Stimulated activated naive CD8-positive, alpha-beta T cell treated with anti-CD3 and anti-CD28 coated beads, Interleukin-15, amount 100 ng/mL, for 72 hours (primary cell): ENCODE data around the gene EPHB6.

Experiments used
- ATAC-seq: fragments of 150-1000 bp; cut with Tn5 transposase; 2 replicates; pipeline ENCODE4 v1.10.0; 2021; ENCODE audit warnings: mild to moderate bottlenecking, moderate library complexity
- DNase-seq, 2 donors: peaks; one replicate each; pipeline ENCODE4 v3.0.0; 2021 to 2022
- H3K27ac Mint-ChIP-seq, 2 donors: one replicate each; pipeline ENCODE4 v1.8.0; 2022; ENCODE audit warnings: mild to moderate bottlenecking in 2 of 2, mixed read lengths in 2 of 2, moderate library complexity in 2 of 2
- H3K27me3 Mint-ChIP-seq: one replicate; pipeline ENCODE4 v1.8.0; 2022; ENCODE audit warnings: mixed read lengths
- H3K4me1 Mint-ChIP-seq: one replicate; pipeline ENCODE4 v1.8.0; 2022; ENCODE audit warnings: mild to moderate bottlenecking, mixed read lengths
- H3K4me3 Mint-ChIP-seq, 2 donors: one replicate each; pipeline ENCODE4 v1.8.0; 2022; ENCODE audit warnings: mild to moderate bottlenecking in 2 of 2, mixed read lengths in 2 of 2, moderate library complexity in 1 of 2
- H3K9me3 Mint-ChIP-seq, 2 donors: one replicate each; pipeline ENCODE4 v1.8.0; 2022; ENCODE audit warnings: mixed read lengths in 2 of 2

Gene EPHB6, protein sequence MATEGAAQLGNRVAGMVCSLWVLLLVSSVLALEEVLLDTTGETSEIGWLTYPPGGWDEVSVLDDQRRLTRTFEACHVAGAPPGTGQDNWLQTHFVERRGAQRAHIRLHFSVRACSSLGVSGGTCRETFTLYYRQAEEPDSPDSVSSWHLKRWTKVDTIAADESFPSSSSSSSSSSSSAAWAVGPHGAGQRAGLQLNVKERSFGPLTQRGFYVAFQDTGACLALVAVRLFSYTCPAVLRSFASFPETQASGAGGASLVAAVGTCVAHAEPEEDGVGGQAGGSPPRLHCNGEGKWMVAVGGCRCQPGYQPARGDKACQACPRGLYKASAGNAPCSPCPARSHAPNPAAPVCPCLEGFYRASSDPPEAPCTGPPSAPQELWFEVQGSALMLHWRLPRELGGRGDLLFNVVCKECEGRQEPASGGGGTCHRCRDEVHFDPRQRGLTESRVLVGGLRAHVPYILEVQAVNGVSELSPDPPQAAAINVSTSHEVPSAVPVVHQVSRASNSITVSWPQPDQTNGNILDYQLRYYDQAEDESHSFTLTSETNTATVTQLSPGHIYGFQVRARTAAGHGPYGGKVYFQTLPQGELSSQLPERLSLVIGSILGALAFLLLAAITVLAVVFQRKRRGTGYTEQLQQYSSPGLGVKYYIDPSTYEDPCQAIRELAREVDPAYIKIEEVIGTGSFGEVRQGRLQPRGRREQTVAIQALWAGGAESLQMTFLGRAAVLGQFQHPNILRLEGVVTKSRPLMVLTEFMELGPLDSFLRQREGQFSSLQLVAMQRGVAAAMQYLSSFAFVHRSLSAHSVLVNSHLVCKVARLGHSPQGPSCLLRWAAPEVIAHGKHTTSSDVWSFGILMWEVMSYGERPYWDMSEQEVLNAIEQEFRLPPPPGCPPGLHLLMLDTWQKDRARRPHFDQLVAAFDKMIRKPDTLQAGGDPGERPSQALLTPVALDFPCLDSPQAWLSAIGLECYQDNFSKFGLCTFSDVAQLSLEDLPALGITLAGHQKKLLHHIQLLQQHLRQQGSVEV

DNA sequence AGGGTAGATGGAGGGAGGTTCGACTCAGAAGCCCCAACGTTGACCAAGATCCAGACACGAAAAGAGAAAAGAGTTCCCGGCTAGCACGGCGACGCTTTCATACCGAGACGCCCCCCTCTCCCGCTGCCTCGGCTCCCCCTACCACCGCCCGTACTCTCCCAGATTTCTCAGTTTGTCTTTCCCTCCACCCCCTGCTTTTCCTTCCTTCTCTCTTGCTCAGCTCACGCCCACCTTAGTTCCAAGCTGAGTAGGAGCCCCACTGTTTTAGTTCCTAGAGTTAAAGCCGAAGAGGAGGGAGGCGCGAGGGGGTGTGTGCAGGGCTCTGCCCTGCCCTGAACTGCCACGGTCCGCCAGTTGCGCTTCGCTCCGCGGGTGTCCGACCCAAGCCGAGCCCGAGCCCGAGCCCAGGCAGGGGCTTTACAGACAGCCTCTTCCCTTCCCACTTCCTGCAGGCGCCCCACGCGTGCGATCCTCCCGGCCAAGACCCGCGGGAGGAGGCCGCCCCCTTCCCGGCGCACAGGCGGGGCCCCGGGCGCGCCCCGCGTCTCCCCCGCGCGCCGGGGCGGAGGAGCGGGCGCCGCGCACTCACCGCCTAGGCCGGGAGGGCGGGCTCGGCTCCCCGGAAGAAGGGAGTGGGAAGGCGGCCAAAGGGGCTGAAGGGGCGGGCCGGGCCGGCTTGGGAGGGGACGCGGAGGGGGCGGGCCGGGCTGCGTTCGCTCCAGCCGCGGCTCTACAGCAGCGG lies at the start of gene EPHB6:
EPHB6 (plus strand) TSS at position 705 of the 742 bp plus-strand sequence. CDS start 8,152 bp downstream, outside the sequence.
- DNase-seq (peak; percentile 57 to 63), ATAC-seq (peak; percentile 78)
- H3K4me1 Mint-ChIP-seq = peaks cover 23% of the 10 kb centered on the region
- peak within 1 kb of the TSS; percentile 92 to 96 for H3K4me3 Mint-ChIP-seq
- peak within 1 kb of the TSS; percentile 61 to 80 for H3K27ac Mint-ChIP-seq
- H3K9me3 Mint-ChIP-seq = no peaks in the 10 kb centered on the region
- H3K27me3 Mint-ChIP-seq = peaks cover 8% of the 10 kb centered on the region

DNA sequence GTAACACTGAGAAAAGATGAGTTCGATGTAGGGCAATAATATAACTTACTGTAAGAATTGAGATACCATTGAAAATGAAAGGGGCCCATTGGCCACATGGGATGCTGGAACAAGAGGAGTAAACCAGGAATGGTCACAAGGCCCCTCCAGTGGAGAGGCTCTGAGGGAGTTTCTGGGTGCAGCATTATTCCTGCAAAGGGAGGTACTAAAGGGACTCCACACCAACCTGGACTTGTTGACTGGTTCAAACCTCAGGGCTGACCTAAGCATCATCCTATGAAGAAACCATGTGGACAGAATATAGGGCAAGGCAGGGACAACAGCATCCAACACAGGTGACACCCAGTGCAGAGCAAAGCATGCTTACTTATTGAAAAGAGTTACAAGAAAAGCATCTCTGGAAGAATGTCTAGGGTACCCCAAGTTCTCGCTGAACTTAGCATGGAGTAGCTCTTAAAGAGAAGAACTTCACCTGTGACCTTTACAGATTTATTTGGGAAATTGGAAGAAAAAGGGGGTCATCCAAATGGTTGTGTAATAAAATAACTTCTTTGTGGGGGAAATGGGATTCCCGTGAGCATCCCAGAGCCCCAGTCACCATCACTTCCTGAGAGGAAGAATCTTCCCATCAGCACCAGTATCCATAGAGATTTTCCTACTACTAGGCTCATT lies 49.4 kb upstream of the EPHB6 start:
- DNase-seq (peak in 1 of 2 donors; percentile 8), ATAC-seq (no peak)
- no peaks in the 10 kb centered on the region for H3K9me3 Mint-ChIP-seq
- H3K4me3 Mint-ChIP-seq = peak overlapping the region; percentile 80 to 95
- H3K27ac Mint-ChIP-seq = peak overlapping the region; percentile 81 to 95
- peaks cover 98% of the 10 kb centered on the region for H3K4me1 Mint-ChIP-seq
- no peaks in the 10 kb centered on the region for H3K27me3 Mint-ChIP-seq

DNA sequence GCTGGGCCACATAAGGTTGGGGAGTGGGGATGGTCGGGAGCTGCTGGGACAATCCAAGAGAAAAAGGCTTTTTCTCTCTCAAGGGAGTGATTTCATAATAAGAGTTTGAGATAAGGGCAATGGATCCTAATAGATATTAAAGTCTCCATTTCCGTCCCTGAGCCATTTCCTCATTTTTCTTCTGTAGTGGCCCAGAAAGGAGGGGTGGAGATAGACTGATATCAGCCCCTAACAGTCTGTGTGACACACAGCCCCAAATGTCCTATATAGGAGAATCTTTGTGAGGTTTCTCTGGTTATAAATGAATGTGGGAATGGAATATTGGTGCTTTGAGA lies 48.9 kb upstream of the EPHB6 start:
- H3K9me3 Mint-ChIP-seq = no peaks in the 10 kb centered on the region
- no peak for DNase-seq
- H3K4me1 Mint-ChIP-seq = peaks cover 98% of the 10 kb centered on the region
- H3K4me3 Mint-ChIP-seq = peak overlapping the region; percentile 80 to 95
- H3K27ac Mint-ChIP-seq = peak overlapping the region; percentile 99 to 100
- no peaks in the 10 kb centered on the region for H3K27me3 Mint-ChIP-seq
- ATAC-seq = no peak

DNA sequence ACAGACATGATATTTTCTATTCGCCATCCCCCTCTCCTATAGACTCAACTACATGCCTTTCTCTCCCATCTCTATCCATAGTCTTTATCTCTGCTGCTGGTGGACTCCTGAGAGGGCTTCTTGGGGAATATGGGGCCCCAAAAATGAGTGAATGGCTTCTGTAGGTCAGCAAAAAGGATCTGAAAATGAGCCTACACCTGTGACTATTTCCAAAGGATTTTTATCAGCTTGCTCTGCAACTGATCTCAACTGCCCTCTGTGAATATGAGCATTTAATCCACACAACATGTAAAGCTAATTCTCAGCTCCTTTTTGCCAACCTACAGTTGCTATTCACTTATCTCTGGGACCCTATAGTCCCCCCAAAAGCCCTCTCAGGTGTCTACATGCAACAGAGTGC lies 47.9 kb upstream of the EPHB6 start:
- ATAC-seq (no peak), DNase-seq (no peak)
- Mint-ChIP-seq H3K4me3 (peak overlapping the region; percentile 60 to 95), H3K27ac (peak overlapping the region; percentile 99 to 100), H3K27me3 (no peaks in the 10 kb centered on the region), H3K9me3 (no peaks in the 10 kb centered on the region), H3K4me1 (peaks cover 99% of the 10 kb centered on the region)

DNA sequence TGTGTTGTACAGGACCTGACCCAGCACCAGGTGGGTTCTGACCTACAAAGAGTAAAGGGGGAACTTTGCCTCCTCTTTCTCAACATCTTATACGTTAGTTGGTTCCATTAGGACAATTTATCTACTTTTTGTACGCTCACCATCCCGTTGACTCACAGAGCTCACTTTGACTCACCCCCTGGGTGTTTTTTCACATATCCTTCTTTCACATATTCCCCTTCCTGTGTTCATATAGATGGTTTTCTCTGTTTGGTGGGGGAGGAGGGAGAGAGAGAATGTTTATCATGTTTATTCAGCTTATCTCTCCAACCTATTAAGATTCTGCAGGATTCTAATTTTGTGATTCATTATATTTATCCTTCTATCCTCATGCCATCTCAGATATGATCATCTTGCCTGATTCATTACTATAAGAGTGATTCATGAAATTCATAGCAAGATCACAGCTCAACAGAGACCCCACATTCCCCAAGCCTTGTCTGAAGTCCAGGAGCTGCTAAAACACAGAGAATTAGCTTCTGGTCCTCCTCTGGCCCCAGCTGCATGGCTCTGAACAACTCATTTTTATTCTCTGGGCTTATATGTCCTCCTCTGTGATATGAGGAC lies 46.9 kb upstream of the EPHB6 start:
- Mint-ChIP-seq H3K27me3 (no peaks in the 10 kb centered on the region), H3K27ac (peak overlapping the region; percentile 99 to 100), H3K4me3 (peak overlapping the region; percentile 83 to 95), H3K4me1 (peaks cover 99% of the 10 kb centered on the region), H3K9me3 (no peaks in the 10 kb centered on the region)
- ATAC-seq (peak; percentile 4), DNase-seq (peak in 1 of 2 donors; percentile 71)

DNA sequence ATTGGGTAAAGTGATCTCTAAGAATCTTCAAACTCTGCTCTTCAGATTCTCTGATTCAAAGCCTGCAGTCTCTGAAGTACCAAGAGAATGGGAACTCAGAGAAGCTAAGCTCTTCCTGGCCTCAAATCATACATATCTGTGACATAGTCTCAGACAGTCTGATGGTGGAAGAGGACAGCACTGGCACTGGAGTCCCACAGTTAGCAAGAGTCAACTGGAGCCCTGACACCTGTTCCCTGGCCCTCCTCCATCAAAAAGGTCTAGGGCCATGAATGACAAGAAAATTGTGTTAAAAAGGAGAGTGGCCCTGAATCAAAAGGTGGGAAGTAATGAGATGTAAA lies 46.4 kb upstream of the EPHB6 start:
- Mint-ChIP-seq H3K4me3 (peak overlapping the region; percentile 83 to 95), H3K27me3 (no peaks in the 10 kb centered on the region), H3K27ac (peak overlapping the region; percentile 99 to 100), H3K9me3 (no peaks in the 10 kb centered on the region), H3K4me1 (peaks cover 99% of the 10 kb centered on the region)
- ATAC-seq = peak; percentile 31
- no peak for DNase-seq

DNA sequence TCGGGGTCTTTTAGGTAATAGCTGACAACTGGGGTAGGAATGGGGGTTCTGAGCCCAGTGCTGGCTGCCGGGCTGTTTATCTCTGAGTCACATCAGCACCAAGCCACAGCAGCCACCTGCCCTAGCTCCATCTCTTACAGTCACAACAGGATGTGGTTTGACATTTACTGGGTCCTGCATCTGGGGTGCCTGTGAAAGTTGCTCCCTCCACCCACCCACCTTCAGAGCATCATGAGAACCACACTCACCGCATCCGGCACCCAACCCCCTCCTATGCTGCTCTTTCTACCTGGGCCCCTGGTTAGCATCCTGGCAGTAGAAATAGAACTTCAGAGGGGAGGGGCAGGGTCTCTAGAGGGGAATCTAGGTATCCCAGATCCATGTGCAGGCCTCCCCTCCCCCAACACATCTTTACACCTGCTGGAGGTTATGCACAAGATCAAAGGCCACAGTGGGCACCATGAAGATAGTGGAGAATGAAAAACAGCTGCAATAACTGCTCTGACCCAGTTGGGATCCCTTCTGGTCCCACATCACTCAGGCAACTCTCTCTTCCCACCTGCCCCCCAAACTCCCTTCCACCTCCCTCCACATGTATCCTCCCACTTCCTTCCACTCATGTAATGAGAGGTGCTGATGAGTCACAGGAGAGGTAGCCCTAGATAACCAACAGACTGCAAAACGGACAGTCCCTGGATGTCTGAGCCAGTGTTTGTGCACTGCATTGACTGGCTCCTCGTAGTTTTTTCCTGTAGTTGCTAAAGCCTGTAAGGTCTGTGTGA lies 45.9 kb upstream of the EPHB6 start:
- peak overlapping the region; percentile 83 to 95 for H3K4me3 Mint-ChIP-seq

DNA sequence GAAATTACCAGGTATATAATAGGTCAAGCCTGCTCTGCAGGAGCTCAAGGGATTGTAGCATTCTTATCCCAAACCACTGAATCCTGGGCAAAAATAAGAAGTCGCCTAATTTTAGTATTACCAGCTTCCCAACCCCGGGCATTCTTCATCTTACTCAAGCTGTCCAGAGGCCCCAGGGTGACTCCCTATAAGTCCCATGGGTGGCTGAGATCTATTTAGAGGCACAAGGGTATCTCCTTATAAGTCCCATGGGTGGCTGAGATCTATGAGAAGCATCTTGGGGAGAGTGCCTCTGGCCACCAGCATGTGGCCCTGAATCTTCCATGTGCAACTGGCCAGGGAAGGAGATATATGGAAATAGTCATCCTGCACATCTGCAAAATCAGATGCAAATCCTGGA lies 45.2 kb upstream of the EPHB6 start:
- H3K4me1 Mint-ChIP-seq = peaks cover 96% of the 10 kb centered on the region
- peak overlapping the region; percentile 83 to 95 for H3K4me3 Mint-ChIP-seq
- DNase-seq = no peak
- no peaks in the 10 kb centered on the region for H3K9me3 Mint-ChIP-seq
- peak overlapping the region; percentile 99 to 100 for H3K27ac Mint-ChIP-seq
- ATAC-seq = no peak
- H3K27me3 Mint-ChIP-seq = no peaks in the 10 kb centered on the region

More for the DNA sequence above, 45.9 kb upstream of the EPHB6 start:
- Mint-ChIP-seq H3K27ac (peak overlapping the region; percentile 99 to 100), H3K9me3 (no peaks in the 10 kb centered on the region), H3K4me1 (peaks cover 97% of the 10 kb centered on the region), H3K27me3 (no peaks in the 10 kb centered on the region)
- peak; percentile 96 to 98 for DNase-seq
- peak; percentile 82 for ATAC-seq

DNA sequence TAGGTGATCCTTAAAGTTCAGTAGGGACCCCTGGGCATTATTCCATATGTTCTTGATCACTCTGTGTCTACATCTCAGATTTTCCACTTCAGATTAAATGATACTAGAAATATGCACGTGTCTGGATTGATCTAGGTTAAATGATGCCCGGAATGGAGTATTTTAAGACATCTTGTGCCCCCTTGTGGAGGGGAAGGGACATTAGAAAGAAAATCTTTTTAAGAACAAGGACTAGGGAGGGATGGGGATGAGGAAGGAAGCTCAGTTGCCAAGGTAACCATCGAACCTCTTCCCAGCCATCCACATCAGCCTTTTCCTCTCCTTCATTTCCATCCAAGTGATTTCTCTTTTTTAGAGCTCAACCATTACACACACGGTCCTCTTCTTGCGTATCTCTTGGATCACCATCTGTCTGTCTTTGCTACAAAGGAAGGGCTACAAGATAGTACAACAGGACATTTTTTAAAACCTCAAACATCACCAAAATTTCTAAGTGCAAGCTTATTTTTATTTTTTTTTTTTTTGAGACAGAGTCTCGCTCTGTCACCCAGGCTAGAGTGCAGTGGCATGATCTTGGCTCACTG lies 43.6 kb upstream of the EPHB6 start:
- Mint-ChIP-seq H3K4me1 (peaks cover 80% of the 10 kb centered on the region), H3K4me3 (peak overlapping the region; percentile 84 to 95), H3K9me3 (no peaks in the 10 kb centered on the region), H3K27me3 (no peaks in the 10 kb centered on the region), H3K27ac (peak overlapping the region; percentile 92 to 100)
- DNase-seq = no peak
- no peak for ATAC-seq

DNA sequence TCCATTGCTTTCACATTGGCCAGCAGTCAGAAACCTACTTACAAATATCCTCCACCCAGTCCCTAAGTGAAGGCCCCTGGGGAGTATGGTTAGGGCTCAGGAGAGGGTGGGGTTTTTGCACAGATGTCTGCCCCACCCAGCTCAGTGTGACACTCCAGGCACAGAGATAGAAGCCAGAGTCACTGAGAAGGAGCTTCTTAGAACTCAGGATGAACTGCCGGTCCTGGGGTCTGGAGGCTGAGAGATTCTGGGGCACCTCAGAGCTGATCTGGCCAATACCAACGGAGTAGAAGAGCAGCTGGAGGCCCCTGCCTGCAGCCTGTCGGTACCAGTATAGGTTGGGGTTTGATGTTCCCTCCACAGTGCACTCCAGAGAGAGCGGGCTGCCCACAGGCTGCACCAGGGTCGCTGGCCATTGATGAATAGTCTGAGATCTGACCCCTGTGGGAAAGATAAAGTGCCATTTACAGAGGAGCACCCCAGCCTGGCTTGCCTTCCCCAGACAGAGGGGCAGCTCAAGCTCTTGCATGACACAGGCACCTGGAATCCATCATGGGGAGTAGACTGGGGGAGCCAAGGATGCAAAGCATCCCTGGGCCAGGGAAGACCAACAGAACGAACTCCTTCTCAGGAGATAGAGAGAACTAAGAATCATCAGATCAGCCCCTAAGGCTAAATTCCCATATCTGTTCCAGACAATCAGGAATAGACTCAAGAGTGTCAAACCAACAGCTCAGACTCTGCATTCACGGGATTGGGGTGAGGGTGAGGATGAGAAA lies 42.2 kb upstream of the EPHB6 start:
- ATAC-seq (no peak), DNase-seq (no peak)
- Mint-ChIP-seq H3K27ac (peak overlapping the region; percentile 3 to 87), H3K9me3 (no peaks in the 10 kb centered on the region), H3K27me3 (no peaks in the 10 kb centered on the region), H3K4me3 (peak overlapping the region; percentile 49 to 84), H3K4me1 (peaks cover 66% of the 10 kb centered on the region)

DNA sequence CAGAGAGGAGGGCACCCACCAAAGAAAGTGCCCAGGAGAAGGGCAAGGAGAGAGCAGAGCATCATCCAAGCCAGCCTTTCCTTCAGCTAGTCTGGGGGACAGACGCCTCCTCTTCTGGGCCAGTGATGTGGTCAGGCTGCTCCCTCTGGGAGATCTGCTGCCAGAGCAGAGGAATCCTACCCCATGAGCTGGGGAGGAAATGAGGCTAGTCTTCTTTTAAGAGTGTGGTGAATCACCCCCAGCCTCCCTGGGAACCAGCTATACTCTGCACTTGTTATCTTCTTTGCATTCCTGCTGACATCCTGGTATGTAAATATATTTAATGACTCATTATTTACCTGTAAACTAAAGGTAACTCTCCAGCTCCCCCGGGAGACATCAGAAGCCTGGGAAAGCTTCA lies 41.6 kb upstream of the EPHB6 start:
- DNase-seq = no peak
- peaks cover 60% of the 10 kb centered on the region for H3K4me1 Mint-ChIP-seq

DNA sequence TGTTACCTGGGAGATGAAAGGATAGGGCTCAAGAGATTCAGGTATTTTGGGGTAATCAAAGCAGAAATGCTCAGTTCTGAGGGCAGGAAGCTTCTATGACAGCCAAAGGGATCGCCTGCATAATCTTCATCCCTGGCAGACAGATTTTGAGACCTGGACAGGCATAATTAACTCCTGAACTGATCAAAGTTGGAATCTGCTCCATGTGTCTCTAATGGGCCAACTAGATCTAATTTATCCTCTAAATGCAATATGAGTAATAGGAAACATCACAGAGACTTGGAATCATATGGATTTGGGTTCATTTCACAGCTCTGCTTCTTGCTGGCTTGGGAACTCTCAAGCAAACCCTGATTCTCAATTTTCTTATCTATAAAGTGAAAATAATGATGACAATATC lies 41.2 kb upstream of the EPHB6 start:
- Mint-ChIP-seq H3K4me1 (peaks cover 59% of the 10 kb centered on the region), H3K9me3 (no peaks in the 10 kb centered on the region), H3K4me3 (no peak overlapping the region), H3K27me3 (no peaks in the 10 kb centered on the region), H3K27ac (peak overlapping the region in 1 of 2 donors; percentile 53)
- no peak for DNase-seq
- ATAC-seq = no peak

More for the DNA sequence above, 41.6 kb upstream of the EPHB6 start:
- no peaks in the 10 kb centered on the region for H3K27me3 Mint-ChIP-seq
- ATAC-seq = no peak
- no peaks in the 10 kb centered on the region for H3K9me3 Mint-ChIP-seq
- peak overlapping the region; percentile 49 to 84 for H3K4me3 Mint-ChIP-seq
- H3K27ac Mint-ChIP-seq = peak overlapping the region; percentile 53 to 87

DNA sequence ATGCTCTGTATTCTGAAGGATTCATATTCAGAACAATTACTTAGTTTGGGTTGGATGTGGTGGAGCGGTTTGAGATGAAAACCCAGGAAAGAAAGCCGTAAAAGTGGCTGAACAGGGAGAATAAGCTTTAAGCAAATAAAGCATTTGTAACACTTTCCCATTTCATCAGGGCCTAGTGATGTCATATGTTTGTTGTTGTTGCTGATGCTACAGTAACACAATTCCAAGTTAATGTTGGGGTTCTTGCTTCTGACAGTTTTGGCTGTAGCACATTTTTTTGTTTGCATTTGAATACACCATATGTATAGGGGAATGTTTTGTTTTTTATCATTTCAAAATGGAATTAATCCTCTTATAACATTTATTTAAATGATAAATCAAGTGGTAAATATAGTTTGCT lies 40.4 kb upstream of the EPHB6 start:
- no peak for DNase-seq
- Mint-ChIP-seq H3K9me3 (no peaks in the 10 kb centered on the region), H3K4me1 (peaks cover 60% of the 10 kb centered on the region), H3K27ac (no peak overlapping the region), H3K4me3 (no peak overlapping the region), H3K27me3 (peaks cover 6% of the 10 kb centered on the region)
- no peak for ATAC-seq
